ENCODE data around the gene TP53I13. TPM values are rescaled to one million over a fixed set of nuclear protein-coding genes. Genes with fewer than 3 reads are reported as not detected.

Gene TP53I13
- total RNA-seq, 1 donor = 41.8 TPM

GRCh38 chr17:29560316-29560715 lies 8.2 kb upstream of the TP53I13 start:
- H3K4me3 ChIP-seq (ENCODE audit: low read depth, low read length) = no peak overlapping the region
- DNase-seq (ENCODE audit: low read depth) = no peak
- no peak for TF ChIP-seq CTCF (IDR thresholded peaks at IDR 0.05; ENCODE audit: insufficient read depth, low read length)

GRCh38 chr17:29561554-29562517 lies 6.7 kb upstream of the TP53I13 start:
- H3K4me3 ChIP-seq (ENCODE audit: low read depth, low read length) = no peak overlapping the region
- no peak for TF ChIP-seq CTCF (IDR thresholded peaks at IDR 0.05; ENCODE audit: insufficient read depth, low read length)
- peak; percentile 61 for DNase-seq (ENCODE audit: low read depth)

GRCh38 chr17:29562615-29563014 lies 5.9 kb upstream of the TP53I13 start:
- no peak for DNase-seq (ENCODE audit: low read depth)
- TF ChIP-seq CTCF (IDR thresholded peaks at IDR 0.05; ENCODE audit: insufficient read depth, low read length) = no peak
- no peak overlapping the region for H3K4me3 ChIP-seq (ENCODE audit: low read depth, low read length)

- DNase-seq (ENCODE audit: low read depth) = no peak
- H3K4me3 ChIP-seq (ENCODE audit: low read depth, low read length) = no peak overlapping the region
- TF ChIP-seq CTCF (IDR thresholded peaks at IDR 0.05; ENCODE audit: insufficient read depth, low read length) = no peak
Observed at GRCh38 chr17:29563816-29564215, 4.7 kb upstream of the TP53I13 start.

- DNase-seq (ENCODE audit: low read depth) = no peak
- no peak for TF ChIP-seq CTCF (IDR thresholded peaks at IDR 0.05; ENCODE audit: insufficient read depth, low read length)
Observed at GRCh38 chr17:29565643-29566472, 2.6 kb upstream of the TP53I13 start.

GRCh38 chr17:29566473-29567303 lies 1.8 kb upstream of the TP53I13 start, which contains the start of gene ABHD15:
Gene ABHD15, minus strand, starts transcription at chr17:29567037. Its CDS starts 71 bp downstream, at chr17:29566966.
- TF ChIP-seq CTCF (IDR thresholded peaks at IDR 0.05; ENCODE audit: insufficient read depth, low read length) = no peak
- peak; percentile 55 for DNase-seq (ENCODE audit: low read depth)

More at GRCh38 chr17:29565643-29566472, 2.6 kb upstream of the TP53I13 start:
- H3K4me3 ChIP-seq (ENCODE audit: low read depth, low read length) = peak overlapping the region; percentile 76

More at GRCh38 chr17:29566473-29567303, 1.8 kb upstream of the TP53I13 start, which contains the start of gene ABHD15:
- H3K4me3 ChIP-seq (ENCODE audit: low read depth, low read length) = peak within 1 kb of the TSS; percentile 76

Measured in fibroblast of the aortic adventitia (primary cell).